H1 (cell line): Measurements from ENCODE around the gene CAPN1. TPM values are rescaled to one million over a fixed set of nuclear protein-coding genes. Genes with fewer than 3 reads are reported as not detected.

ENCODE experiments used
- CTCF ChIA-PET: fragments of 300-600 bp; sonication (Branson Sonifier 250); formaldehyde crosslinking; loops from one replicate; lab custom pipeline; 2021; ENCODE audit not compliant: partially characterized antibody; lab: Charles Lee
- POLR2A ChIA-PET: fragments of 300-600 bp; sonication (Branson Sonifier 250); formaldehyde crosslinking; loops from one replicate; lab custom pipeline; 2021; ENCODE audit warnings: inconsistent platforms; ENCODE audit not compliant: partially characterized antibody; lab: Charles Lee
- DNase-seq, 2 experiments: peaks; one replicate each; pipeline versions ENCODE4 v3.0.0 to v3.0.0-alpha.2; 2010 to 2022; ENCODE audit warnings: low spot score in 2 of 2, low read depth in 1 of 2, mixed read lengths in 1 of 2
- FAIRE-seq: peaks from 2 replicates; lab custom pipeline; 2011; peaks lifted over from hg19 to GRCh38; lab: Jason Lieb, UNC
- H2AFZ ChIP-seq: 2 replicates; pipeline ENCODE4 v1.8.1; 2012; ENCODE audit warnings: low read length, inconsistent platforms
- H2AK5ac ChIP-seq: 2 replicates; pipeline ENCODE4 v1.6.1; 2013; ENCODE audit warnings: low read depth, low read length
- H2BK120ac ChIP-seq: replicated peaks from 2 replicates; pipeline ENCODE3; 2013; ENCODE audit warnings: low read depth, low read length, inconsistent platforms
- H2BK12ac ChIP-seq: 2 replicates; pipeline ENCODE4 v1.6.1; 2013; ENCODE audit warnings: low read depth, low read length
- H2BK15ac ChIP-seq: 2 replicates; pipeline ENCODE4 v1.6.1; 2013; ENCODE audit warnings: low read length
- H2BK20ac ChIP-seq: 2 replicates; pipeline ENCODE4 v1.6.1; 2013; ENCODE audit warnings: low read length
- H2BK5ac ChIP-seq: 2 replicates; pipeline ENCODE4 v1.6.1; 2013; ENCODE audit warnings: low read depth, low read length
- H3K14ac ChIP-seq: 2 replicates; pipeline ENCODE4 v1.6.1; 2013; ENCODE audit warnings: inconsistent platforms; ENCODE audit not compliant: insufficient read length
- H3K18ac ChIP-seq: 2 replicates; pipeline ENCODE4 v1.6.1; 2013; ENCODE audit warnings: low read length; ENCODE audit errors: extremely low read depth
- H3K23ac ChIP-seq: 2 replicates; pipeline ENCODE4 v1.6.1; 2013; ENCODE audit warnings: inconsistent platforms; ENCODE audit not compliant: insufficient read length
- H3K23me2 ChIP-seq: 2 replicates; pipeline ENCODE4 v1.6.1; 2013; ENCODE audit warnings: low read depth, low read length
- H3K27ac ChIP-seq: 2 replicates; pipeline ENCODE4 v1.6.1; 2011; ENCODE audit warnings: low read depth, low read length, inconsistent platforms
- H3K27me3 ChIP-seq, 4 experiments: replicated peaks in 1 of 4; 1 replicate in 1 of 4; 2 replicates in 3 of 4; pipeline versions ENCODE4 v1.6.1 to v1.8.1; 2011 to 2013; ENCODE audit warnings: low read length in 3 of 4, mild to moderate bottlenecking in 3 of 4, inconsistent platforms in 2 of 4, mixed read lengths in 2 of 4, moderate library complexity in 1 of 4; ENCODE audit not compliant: control insufficient read depth in 3 of 4, insufficient read depth in 3 of 4; ENCODE audit errors: extremely low read depth in 1 of 4
- H3K36me3 ChIP-seq, 4 experiments: 2 replicates each; pipeline versions ENCODE4 v1.6.1 to v1.8.1; 2011 to 2013; ENCODE audit warnings: mild to moderate bottlenecking in 4 of 4, low read length in 3 of 4, moderate library complexity in 2 of 4, control low read depth in 1 of 4, inconsistent platforms in 1 of 4; ENCODE audit not compliant: insufficient read depth in 4 of 4, control insufficient read depth in 2 of 4
- H3K4ac ChIP-seq: replicated peaks from 2 replicates; pipeline ENCODE3; 2013; ENCODE audit warnings: low read length, low read depth, mixed read lengths, inconsistent platforms; ENCODE audit not compliant: insufficient read length
- H3K4me1 ChIP-seq, 4 experiments: replicated peaks in 1 of 4; 1 replicate in 1 of 4; 2 replicates in 3 of 4; pipeline versions ENCODE4 v1.6.1 to v1.8.1; 2011 to 2013; ENCODE audit warnings: low read length in 3 of 4, inconsistent platforms in 2 of 4, mixed read lengths in 1 of 4; ENCODE audit not compliant: insufficient read depth in 4 of 4, control insufficient read depth in 3 of 4
- H3K4me2 ChIP-seq, 2 experiments: 2 replicates each; pipeline versions ENCODE4 v1.6.1 to v1.8.1; 2011 to 2013; ENCODE audit warnings: low read depth in 2 of 2, low read length in 2 of 2, control low read depth in 1 of 2, inconsistent platforms in 1 of 2, mild to moderate bottlenecking in 1 of 2; ENCODE audit not compliant: insufficient read depth in 1 of 2
- H3K4me3 ChIP-seq, 4 experiments: fragments of 200-600, 300-600 bp in 1 of 4; sonication (generic), shearing (Covaris generic), sonication (Bioruptor Twin) in 1 of 4; 2 replicates each; pipeline versions ENCODE4 v1.5.1 to v1.8.1; 2011 to 2016; ENCODE audit warnings: low read length in 4 of 4, low read depth in 3 of 4, control low read depth in 2 of 4, inconsistent platforms in 2 of 4, mild to moderate bottlenecking in 2 of 4, mixed read lengths in 1 of 4, moderate library complexity in 1 of 4; ENCODE audit not compliant: insufficient read depth in 2 of 4; ENCODE audit errors: extremely low read depth in 1 of 4
- H3K56ac ChIP-seq: replicated peaks from 2 replicates; pipeline ENCODE3; 2013; ENCODE audit warnings: low read depth, mild to moderate bottlenecking, mixed read lengths, low read length, inconsistent platforms; ENCODE audit not compliant: insufficient read length
- H3K79me1 ChIP-seq: 2 replicates; pipeline ENCODE4 v1.6.1; 2013; ENCODE audit warnings: low read depth, low read length, control low read depth
- H3K79me2 ChIP-seq, 2 experiments: 2 replicates each; pipeline versions ENCODE4 v1.6.1 to v1.8.1; 2012 to 2013; ENCODE audit warnings: low read length in 2 of 2, mild to moderate bottlenecking in 2 of 2, inconsistent platforms in 1 of 2; ENCODE audit not compliant: insufficient read depth in 2 of 2, control insufficient read depth in 1 of 2
- H3K9ac ChIP-seq, 4 experiments: replicated peaks in 1 of 4; 1 replicate in 1 of 4; 2 replicates in 3 of 4; pipeline versions ENCODE4 v1.6.1 to v1.8.1; 2011 to 2013; ENCODE audit warnings: low read depth in 3 of 4, low read length in 3 of 4, control low read depth in 2 of 4, mild to moderate bottlenecking in 2 of 4, moderate library complexity in 2 of 4, inconsistent platforms in 1 of 4; ENCODE audit errors: extremely low read depth in 1 of 4
- H3K9me3 ChIP-seq, 2 experiments: 2 replicates each; pipeline versions ENCODE4 v1.6.1 to v1.8.1; 2012 to 2013; ENCODE audit warnings: mild to moderate bottlenecking in 2 of 2, moderate library complexity in 2 of 2, control low read depth in 1 of 2, inconsistent platforms in 1 of 2, low read depth in 1 of 2, low read length in 1 of 2, mixed read lengths in 1 of 2; ENCODE audit not compliant: insufficient read depth in 2 of 2
- H4K20me1 ChIP-seq, 2 experiments: replicated peaks in 1 of 2; 2 replicates each; pipeline versions ENCODE3 to v1.8.1; 2011 to 2013; ENCODE audit warnings: inconsistent platforms in 2 of 2, low read length in 2 of 2, mild to moderate bottlenecking in 1 of 2; ENCODE audit not compliant: insufficient read depth in 2 of 2, control insufficient read depth in 1 of 2
- H4K5ac ChIP-seq: 2 replicates; pipeline ENCODE4 v1.6.1; 2013; ENCODE audit warnings: low read length, low read depth, mixed read lengths, inconsistent platforms; ENCODE audit not compliant: insufficient read length
- H4K8ac ChIP-seq: 2 replicates; pipeline ENCODE4 v1.8.0; 2013; ENCODE audit warnings: mild to moderate bottlenecking, moderate library complexity, low read length, inconsistent platforms; ENCODE audit not compliant: insufficient read depth; ENCODE audit errors: extremely low read depth
- H4K91ac ChIP-seq: replicated peaks from 2 replicates; pipeline ENCODE3; 2013; ENCODE audit warnings: low read length, mixed read lengths, inconsistent platforms; ENCODE audit not compliant: insufficient read length
- CBX8 ChIP-seq: fragments of 300-800, 300-1000 bp; sonication (generic); IDR thresholded peaks from 2 replicates; pipeline ENCODE4 v1.7.1; 2016; ENCODE audit warnings: low read depth, low read length, borderline replicate concordance
- POLR2AphosphoS5 ChIP-seq: IDR thresholded peaks from 2 replicates; pipeline ENCODE4 v1.6.1; 2011; ENCODE audit warnings: low read depth, low read length
- WGBS, 2 experiments: shearing (Covaris generic) in 1 of 2; methylation state at CpG; one replicate each; pipeline versions ENCODE4 v1.1.6 to v1.1.7; 2013 to 2015; ENCODE audit warnings: low lambda C conversion rate in 2 of 2, mixed read lengths in 2 of 2, inconsistent platforms in 1 of 2, low coverage in 1 of 2, missing lambda C conversion rate in 1 of 2; ENCODE audit not compliant: insufficient replicate concordance in 2 of 2, insufficient coverage in 1 of 2, insufficient read length in 1 of 2; ENCODE audit errors: extremely low coverage in 1 of 2, missing lambda C conversion rate in 1 of 2; 5-methylcytosine and 5-hydroxymethylcytosine counted together
- polyA plus RNA-seq, 7 experiments: library from polyadenylated mRNA; depleted of rRNA in 3 of 7; stranded (reverse) in 5 of 7; unstranded in 2 of 7; fragments of >200 nt in 5 of 7; fragments of 200-250 nt in 2 of 7; gene quantifications; 1 replicate in 5 of 7; 2 replicates in 1 of 7; 4 replicates in 1 of 7; pipeline versions ENCODE4 v1.2.1 to v1.2.3, GENCODE V29; 2011 to 2013; ENCODE audit warnings: missing spikeins in 2 of 7, mixed read lengths in 2 of 7
- total RNA-seq: library from RNA; stranded (reverse); fragmentation: NEBNext Ultra II Directional; extraction: Animal tissue kit (Norgen Biotek cat#: 25700); gene quantifications from 2 replicates; pipeline ENCODE4 v1.2.1, GENCODE V29; 2021

Gene CAPN1
- total and polyA plus RNA-seq, 2 of the 8 experiments (the other 6 are each of a cell fraction or from before 2014, with no cell fraction given), result 194 to 233 TPM

- CTCF ChIA-PET, result interaction anchor here (0.6 to 1.2 kb wide), 4 partner anchors 12 to 332 kb away, joined by 3 read pairs; partner anchors contain the start of gene CAPN1
- no peak for TF ChIP-seq POLR2AphosphoS5
- no peak for TF ChIP-seq CBX8
Measured at GRCh38 chr11:65147352-65148075, 34.2 kb upstream of the CAPN1 start.

More at GRCh38 chr11:65147352-65148075, 34.2 kb upstream of the CAPN1 start:
- Histone ChIP-seq H3K4me3 (no peak overlapping the region), H2BK15ac (no peak overlapping the region), H3K23ac (no peak overlapping the region), H3K36me3 (no peaks in the 10 kb centered on the region), H4K5ac (no peak overlapping the region), H4K20me1 (no peaks in the 10 kb centered on the region), H4K8ac (no peak overlapping the region), H2BK20ac (no peak overlapping the region), H2BK120ac (no peak overlapping the region), H2BK12ac (no peak overlapping the region), H3K14ac (no peak overlapping the region), H2BK5ac (no peak overlapping the region), H3K4me1 (no peaks in the 10 kb centered on the region), H3K9ac (no peak overlapping the region), H3K27ac (no peak overlapping the region), H3K9me3 (peaks cover 0 to 7% of the 10 kb centered on the region in 2 experiments; a peak in 1 of 4 replicates), H3K18ac (no peak overlapping the region), H3K79me2 (no peaks in the 10 kb centered on the region), H4K91ac (no peak overlapping the region), H2AK5ac (no peak overlapping the region), H3K4me2 (no peak overlapping the region), H2AFZ (no peak overlapping the region), H3K27me3 (no peaks in the 10 kb centered on the region), H3K4ac (no peak overlapping the region), H3K79me1 (no peaks in the 10 kb centered on the region), H3K56ac (no peak overlapping the region), H3K23me2 (no peaks in the 10 kb centered on the region)
- POLR2A ChIA-PET, result interaction anchor here (0.8 to 1.0 kb wide), 2 partner anchors 10 to 169 kb away, joined by 3 to 5 read pairs; no protein-coding TSS in a partner anchor
- DNase-seq (no peak), FAIRE-seq (no peak)
- WGBS, 2 experiments, result 83% methylated on average over 2 of the region's 2 CpGs; no CpG with 5 or more reads in 1 of the 2 experiments
